Esophagus muscularis mucosa (tissue), 4 donors: ENCODE results near the gene LMO7. TPM values are rescaled to one million over a fixed set of nuclear protein-coding genes. Genes with fewer than 3 reads are reported as not detected.

Experiments
- DNase-seq: peaks from one replicate; pipeline ENCODE4 v3.0.0-alpha.2; 2017; ENCODE audit errors: extremely low spot score
- H3K27ac ChIP-seq, 4 donors: fragments of 200-600 bp; sonication (generic); replicated peaks in 1 of 4; 1 replicate in 3 of 4; 2 replicates in 1 of 4; pipeline ENCODE4 v1.5.1; 2016 to 2019; ENCODE audit warnings: mild to moderate bottlenecking in 1 of 4
- H3K27me3 ChIP-seq, 4 donors: fragments of 200-600 bp; sonication (generic); one replicate each; pipeline versions ENCODE4 v1.5.1 to v1.6.0; 2016 to 2019
- H3K36me3 ChIP-seq, 4 donors: fragments of 200-600 bp; sonication (generic); one replicate each; pipeline ENCODE4 v1.5.1; 2016 to 2019
- H3K4me1 ChIP-seq, 4 donors: fragments of 200-600 bp; sonication (generic); one replicate each; pipeline ENCODE4 v1.5.1; 2016 to 2019
- H3K4me3 ChIP-seq, 4 donors: fragments of 200-600 bp; sonication (generic); 1 replicate in 2 of 4; 2 replicates in 2 of 4; pipeline ENCODE4 v1.5.1; 2016 to 2019; ENCODE audit warnings: mild to moderate bottlenecking in 4 of 4, moderate library complexity in 1 of 4
- H3K9me3 ChIP-seq, 4 donors: fragments of 200-600 bp; sonication (generic); 1 replicate in 3 of 4; 2 replicates in 1 of 4; pipeline ENCODE4 v1.5.1; 2016 to 2019
- EP300 ChIP-seq: sonication (generic); formaldehyde crosslinking; IDR thresholded peaks from one replicate; pipeline ENCODE4 v1.6.1; 2017; ENCODE audit warnings: antibody characterized with exemption
- POLR2A ChIP-seq: fragments of 450-650 bp; IDR thresholded peaks from one replicate; pipeline ENCODE4 v1.6.1; 2017; ENCODE audit warnings: antibody characterized with exemption, moderate library complexity, mild to moderate bottlenecking, low read depth
- POLR2AphosphoS5 ChIP-seq, 2 donors: sonication (generic); formaldehyde crosslinking; IDR thresholded peaks; one replicate each; pipeline ENCODE4 v1.6.1; 2017; ENCODE audit warnings: antibody characterized with exemption in 2 of 2
- WGBS: methylation state at CpG from one replicate; pipeline ENCODE4 v1.1.5; 2018; 5-methylcytosine and 5-hydroxymethylcytosine counted together
- intact Hi-C: fragments of 100-400 bp; cut with DNase I; formaldehyde crosslinking; loops from one replicate; pipeline ENCODE4 v1.15.1; 2023
- total RNA-seq, 4 donors: library from RNA; depleted of rRNA; stranded (reverse); fragments of >200 nt; gene quantifications; one replicate each; pipeline versions ENCODE4 v1.1.0 to v1.2.1, GENCODE V29; 2016
- TF ChIP-seq, protein P1 (sequence below), 3 experiments: fragments of 200-600 bp in 2 of 3; fragments of 450-650 bp in 1 of 3; sonication (generic) in 2 of 3; IDR thresholded peaks; one replicate each; pipeline ENCODE4 v1.5.1; 2017 to 2019; ENCODE audit warnings: antibody characterized with exemption in 3 of 3, mild to moderate bottlenecking in 2 of 3, moderate library complexity in 1 of 3

Gene LMO7
- total RNA-seq, 4 donors from 2014 or later = 11.4 to 17.8 (median 14.7) TPM

- TF ChIP-seq, protein P1, sequence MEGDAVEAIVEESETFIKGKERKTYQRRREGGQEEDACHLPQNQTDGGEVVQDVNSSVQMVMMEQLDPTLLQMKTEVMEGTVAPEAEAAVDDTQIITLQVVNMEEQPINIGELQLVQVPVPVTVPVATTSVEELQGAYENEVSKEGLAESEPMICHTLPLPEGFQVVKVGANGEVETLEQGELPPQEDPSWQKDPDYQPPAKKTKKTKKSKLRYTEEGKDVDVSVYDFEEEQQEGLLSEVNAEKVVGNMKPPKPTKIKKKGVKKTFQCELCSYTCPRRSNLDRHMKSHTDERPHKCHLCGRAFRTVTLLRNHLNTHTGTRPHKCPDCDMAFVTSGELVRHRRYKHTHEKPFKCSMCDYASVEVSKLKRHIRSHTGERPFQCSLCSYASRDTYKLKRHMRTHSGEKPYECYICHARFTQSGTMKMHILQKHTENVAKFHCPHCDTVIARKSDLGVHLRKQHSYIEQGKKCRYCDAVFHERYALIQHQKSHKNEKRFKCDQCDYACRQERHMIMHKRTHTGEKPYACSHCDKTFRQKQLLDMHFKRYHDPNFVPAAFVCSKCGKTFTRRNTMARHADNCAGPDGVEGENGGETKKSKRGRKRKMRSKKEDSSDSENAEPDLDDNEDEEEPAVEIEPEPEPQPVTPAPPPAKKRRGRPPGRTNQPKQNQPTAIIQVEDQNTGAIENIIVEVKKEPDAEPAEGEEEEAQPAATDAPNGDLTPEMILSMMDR (IDR thresholded peaks at IDR 0.05) = no peak
- TF ChIP-seq POLR2AphosphoS5 (IDR thresholded peaks at IDR 0.05) = no peak
- TF ChIP-seq EP300 = no peak
- TF ChIP-seq POLR2A = no peak
- peak overlapping the region; percentile 59 to 72 (median 60) for H3K27ac ChIP-seq
- peaks cover 0 to 24% (median 8%) of the 10 kb centered on the region in 4 donors for H3K27me3 ChIP-seq
- no peak for DNase-seq
- WGBS = 81% methylated on average over 6 of the region's 49 CpGs
- intact Hi-C loops = no loop called here
- H3K4me1 ChIP-seq = peaks cover 15 to 26% (median 22%) of the 10 kb centered on the region in 4 donors
- no peaks in the 10 kb centered on the region for H3K9me3 ChIP-seq
- H3K4me3 ChIP-seq = peak overlapping the region; percentile 65 to 81 (median 72)
- no peaks in the 10 kb centered on the region for H3K36me3 ChIP-seq
Measured at GRCh38 chr13:75635101-75635827, 866 bp upstream of the LMO7 start.

- Histone ChIP-seq H3K27ac (peak overlapping the region; percentile 59 to 72 (median 60)), H3K4me3 (peak overlapping the region; percentile 65 to 81 (median 72)), H3K27me3 (peaks cover 0 to 24% (median 8%) of the 10 kb centered on the region in 4 donors), H3K36me3 (no peaks in the 10 kb centered on the region), H3K4me1 (peaks cover 15 to 26% (median 22%) of the 10 kb centered on the region in 4 donors), H3K9me3 (no peaks in the 10 kb centered on the region)
- no peak for DNase-seq
- intact Hi-C loops = no loop called here
- WGBS = 0% methylated on average over 6 of the region's 58 CpGs
- peak in 1 of 2 donors; percentile 1 for TF ChIP-seq POLR2AphosphoS5 (IDR thresholded peaks at IDR 0.05)
- TF ChIP-seq, protein P1 (IDR thresholded peaks at IDR 0.05) = no peak
Measured at GRCh38 chr13:75636436-75637180, 478 bp downstream of the LMO7 start.

- H3K27ac ChIP-seq = no peak overlapping the region
- peaks cover 0 to 24% (median 8%) of the 10 kb centered on the region in 4 donors for H3K27me3 ChIP-seq
- no peak for DNase-seq
- intact Hi-C loops = no loop called here
- no peaks in the 10 kb centered on the region for H3K9me3 ChIP-seq
- H3K4me1 ChIP-seq = peaks cover 15 to 26% (median 22%) of the 10 kb centered on the region in 4 donors
- no peak for TF ChIP-seq POLR2A
- TF ChIP-seq EP300 = no peak
- no peak for TF ChIP-seq POLR2AphosphoS5 (IDR thresholded peaks at IDR 0.05)
- TF ChIP-seq, protein P1 (IDR thresholded peaks at IDR 0.05) = no peak
- no peaks in the 10 kb centered on the region for H3K36me3 ChIP-seq
- peak overlapping the region; percentile 65 to 81 (median 72) for H3K4me3 ChIP-seq
- WGBS = 35% methylated on average over 16 of the region's 17 CpGs
Measured at GRCh38 chr13:75637181-75637750, 1.1 kb downstream of the LMO7 start.

GRCh38 chr13:75639454-75639853, 3.3 kb downstream of the LMO7 start:
- peaks cover 0 to 24% (median 8%) of the 10 kb centered on the region in 4 donors for H3K27me3 ChIP-seq
- peaks cover 15 to 26% (median 22%) of the 10 kb centered on the region in 4 donors for H3K4me1 ChIP-seq
- TF ChIP-seq, protein P1 (IDR thresholded peaks at IDR 0.05) = no peak
- TF ChIP-seq POLR2AphosphoS5 (IDR thresholded peaks at IDR 0.05) (no peak), EP300 (no peak), POLR2A (no peak)
- H3K9me3 ChIP-seq = no peaks in the 10 kb centered on the region
- no peak for DNase-seq
- intact Hi-C loops = no loop called here
- H3K36me3 ChIP-seq = no peaks in the 10 kb centered on the region
- H3K27ac ChIP-seq = no peak overlapping the region
- H3K4me3 ChIP-seq = no peak overlapping the region
- 94% methylated on average over 2 of the region's 2 CpGs for WGBS
